Posterior vena cava (tissue), 2 donors: Measurements from ENCODE around the gene PCSK1N. TPM values are rescaled to one million over a fixed set of nuclear protein-coding genes. Genes with fewer than 3 reads are reported as not detected.
A peak's percentile ranks its signal among the peaks of the same experiment; 100 is the strongest.

Experiments used
- DNase-seq: peaks from one replicate; pipeline ENCODE4 v3.0.0-alpha.2; 2020; ENCODE audit warnings: low spot score
- intact Hi-C, 2 donors: fragments of 100-400 bp; cut with DNase I; formaldehyde crosslinking; loops; one replicate each; pipeline versions ENCODE4 v1.14.1 to v1.14.2; 2022 to 2023
- total RNA-seq, 2 donors: library from RNA; stranded (reverse); fragmentation: NEBNext Ultra II Directional; extraction: Animal tissue kit (Norgen Biotek cat#: 25700); gene quantifications; one replicate each; pipeline ENCODE4 v1.2.1, GENCODE V29; 2021
- donor health status: DM: yes; HTN: yes; CAD: no.
- donor health status: DM: yes; HTN: yes; CAD: no.

Gene PCSK1N
- total RNA-seq, 2 donors from 2014 or later, result 0.52 to 2.4 TPM

GRCh38 chrX:48793935-48794334 lies 41.5 kb downstream of the PCSK1N start:
- intact Hi-C loops, result no loop called here
- DNase-seq, result no peak

- intact Hi-C loops, result no loop called here
- DNase-seq, result no peak
These were observed 43.2 kb downstream of the PCSK1N start for GRCh38 chrX:48792219-48792618.

- intact Hi-C loops, result no loop called here
- DNase-seq, result no peak
These were observed 44.2 kb downstream of the PCSK1N start for GRCh38 chrX:48791063-48791820.

- intact Hi-C loops, result no loop called here
These were observed 44.9 kb downstream of the PCSK1N start for GRCh38 chrX:48790477-48790876.

GRCh38 chrX:48789366-48790220 lies 45.8 kb downstream of the PCSK1N start:
- intact Hi-C loops, result no loop called here
- peak; percentile 24 for DNase-seq

More at GRCh38 chrX:48790477-48790876, 44.9 kb downstream of the PCSK1N start:
- DNase-seq, result no peak

GRCh38 chrX:48787505-48788443 lies 47.6 kb downstream of the PCSK1N start:
- intact Hi-C loops, result no loop called here
- peak; percentile 40 for DNase-seq

GRCh38 chrX:48786825-48787504 lies 48.4 kb downstream of the PCSK1N start:
- intact Hi-C loops, result no loop called here
- DNase-seq, result no peak

- DNase-seq, result peak; percentile 62
- intact Hi-C loops, result no loop called here
These were observed 49.0 kb downstream of the PCSK1N start, which contains the start of gene GATA1 for GRCh38 chrX:48786341-48786800. TSS of gene GATA1 (plus strand) at chrX:48786590. CDS start at chrX:48791110, 4,520 bp downstream.

- intact Hi-C loops, result no loop called here
These were observed 49.7 kb downstream of the PCSK1N start for GRCh38 chrX:48785540-48786214.

GRCh38 chrX:48785186-48785539 lies 50.2 kb downstream of the PCSK1N start:
- intact Hi-C loops, result no loop called here
- DNase-seq, result peak; percentile 26

More at GRCh38 chrX:48785540-48786214, 49.7 kb downstream of the PCSK1N start:
- DNase-seq, result peak; percentile 79

- intact Hi-C loops, result no loop called here
- DNase-seq, result peak; percentile 35
These were observed 50.7 kb downstream of the PCSK1N start for GRCh38 chrX:48784726-48785125.

- DNase-seq, result peak; percentile 25
- intact Hi-C loops, result no loop called here
These were observed 52.6 kb downstream of the PCSK1N start for GRCh38 chrX:48782795-48783194.

- no peak for DNase-seq
- intact Hi-C loops, result no loop called here
These were observed 53.2 kb downstream of the PCSK1N start for GRCh38 chrX:48782216-48782615.

- intact Hi-C loops, result no loop called here
- DNase-seq, result no peak
These were observed 53.7 kb downstream of the PCSK1N start for GRCh38 chrX:48781705-48782104.
